CD4-positive, alpha-beta memory T cell (primary cell): ENCODE results near the gene AK2. TPM values are rescaled to one million over a fixed set of nuclear protein-coding genes. Genes with fewer than 3 reads are reported as not detected.

ENCODE experiments used
- CTCF ChIA-PET: fragments of 350-600 bp; sonication (Branson Sonifier 250); formaldehyde crosslinking; loops from one replicate; lab custom pipeline; 2021; ENCODE audit warnings: inconsistent platforms; ENCODE audit not compliant: partially characterized antibody; lab: Charles Lee
- POLR2A ChIA-PET: fragments of 350-600 bp; sonication (Branson Sonifier 250); formaldehyde crosslinking; loops from one replicate; lab custom pipeline; 2021; ENCODE audit not compliant: partially characterized antibody; lab: Charles Lee
- DNase-seq, 5 donors: peaks; one replicate each; pipeline versions ENCODE4 v3.0.0 to v3.0.0-alpha.2; 2020 to 2022; ENCODE audit warnings: mixed read lengths in 1 of 5
- H3K27ac ChIP-seq: one replicate; pipeline ENCODE4 v1.7.0; 2013; ENCODE audit warnings: low read depth, low read length
- H3K27me3 ChIP-seq: 2 replicates; pipeline ENCODE4 v1.7.0; 2013; ENCODE audit warnings: mild to moderate bottlenecking, low read length, moderate library complexity; ENCODE audit not compliant: insufficient read depth
- H3K36me3 ChIP-seq: 2 replicates; pipeline ENCODE4 v1.7.0; 2013; ENCODE audit warnings: mild to moderate bottlenecking, low read length, moderate library complexity; ENCODE audit not compliant: insufficient read depth
- H3K4me1 ChIP-seq: 2 replicates; pipeline ENCODE4 v1.7.0; 2013; ENCODE audit warnings: mild to moderate bottlenecking, low read length, moderate library complexity; ENCODE audit not compliant: insufficient read depth
- H3K4me3 ChIP-seq, 2 donors: one replicate each; pipeline ENCODE4 v1.7.0; 2013; ENCODE audit warnings: low read length in 2 of 2, mild to moderate bottlenecking in 1 of 2
- H3K9me3 ChIP-seq, 2 donors: one replicate each; pipeline ENCODE4 v1.7.0; 2013; ENCODE audit warnings: low read length in 2 of 2, control low read depth in 1 of 2; ENCODE audit not compliant: control insufficient read depth in 1 of 2
- H3K27ac Mint-ChIP-seq, 7 donors: one replicate each; pipeline ENCODE4 v1.8.0; 2020 to 2021; ENCODE audit warnings: mixed read lengths in 7 of 7, mild to moderate bottlenecking in 6 of 7, inconsistent platforms in 3 of 7, moderate library complexity in 3 of 7
- H3K27me3 Mint-ChIP-seq, 2 donors: one replicate each; pipeline ENCODE4 v1.8.0; 2020 to 2021; ENCODE audit warnings: mixed read lengths in 2 of 2
- H3K36me3 Mint-ChIP-seq, 2 donors: one replicate each; pipeline ENCODE4 v1.8.0; 2020 to 2021; ENCODE audit warnings: mixed read lengths in 2 of 2, inconsistent platforms in 1 of 2, mild to moderate bottlenecking in 1 of 2
- H3K4me1 Mint-ChIP-seq, 4 donors: one replicate each; pipeline ENCODE4 v1.8.0; 2020 to 2021; ENCODE audit warnings: mixed read lengths in 4 of 4, mild to moderate bottlenecking in 1 of 4
- H3K4me3 Mint-ChIP-seq, 8 donors: one replicate each; pipeline ENCODE4 v1.8.0; 2020 to 2021; ENCODE audit warnings: mixed read lengths in 8 of 8, mild to moderate bottlenecking in 7 of 8, moderate library complexity in 6 of 8, inconsistent platforms in 3 of 8
- H3K9me3 Mint-ChIP-seq, 8 donors: one replicate each; pipeline ENCODE4 v1.8.0; 2020 to 2021; ENCODE audit warnings: mixed read lengths in 8 of 8, mild to moderate bottlenecking in 5 of 8, inconsistent platforms in 3 of 8, moderate library complexity in 1 of 8
- intact Hi-C: fragments of 100-400 bp; cut with micrococcal nuclease; formaldehyde crosslinking; loops from one replicate; pipeline ENCODE4 v1.15.1; 2023
- polyA plus RNA-seq, 2 donors: library from polyadenylated mRNA; unstranded; fragments of 300-500 nt; fragmentation: Illumina TruSeq; gene quantifications; one replicate each; pipeline ENCODE4 v1.2.3, GENCODE V29; 2021
- total RNA-seq, 2 experiments: library from RNA; stranded (reverse); gene quantifications; one replicate each; pipeline ENCODE4 v1.2.3, GENCODE V29; 2021

The AK2 gene
- total and polyA plus RNA-seq, 4 experiments from 2014 or later, result 88.5 to 148 (median 102) TPM

DNA sequence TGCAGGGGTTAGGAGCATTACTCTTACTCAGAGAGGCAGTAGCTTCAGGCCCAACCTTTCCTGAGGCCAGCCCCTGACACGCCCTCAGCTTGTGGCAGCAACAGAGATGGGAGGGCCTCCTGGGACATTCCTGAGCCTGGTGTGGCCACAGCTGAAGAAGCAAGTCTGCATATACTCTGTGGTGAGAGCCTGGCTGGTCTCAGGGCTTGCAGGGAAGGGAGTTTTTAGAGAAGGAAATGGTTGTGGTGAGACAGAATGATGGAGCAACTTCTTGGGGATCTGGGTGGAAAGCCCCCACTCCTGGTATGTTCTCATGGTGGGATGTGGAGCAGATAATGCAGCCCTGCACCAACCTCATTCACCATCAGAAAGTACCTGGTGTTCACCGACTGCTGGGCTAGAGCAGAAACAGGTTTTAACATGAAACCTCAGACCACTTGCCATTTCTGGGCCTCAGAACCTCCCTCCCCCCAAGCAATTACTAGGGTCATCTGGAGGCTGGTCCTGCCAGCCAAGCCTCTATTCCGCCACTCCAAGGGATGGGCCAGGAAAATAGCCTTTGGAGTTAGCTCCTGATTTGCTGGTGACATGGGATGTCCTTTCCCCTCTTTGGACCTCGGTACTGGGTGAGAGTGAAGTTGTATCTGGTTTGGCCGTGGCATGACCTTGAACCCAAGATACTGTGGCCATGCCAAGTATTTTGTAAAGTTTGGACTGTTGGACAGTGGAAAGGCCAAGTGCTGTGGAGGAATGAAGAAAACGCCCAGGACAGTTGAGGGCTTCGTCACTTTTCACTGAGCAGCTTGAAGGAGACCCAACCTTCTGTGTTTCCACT lies 44.0 kb downstream of the AK2 start:
- H3K4me3 Mint-ChIP-seq, result peak overlapping the region in 2 of 8 donors; percentile 24 to 35
- DNase-seq, result peak; percentile 18 to 86 (median 36)
- H3K36me3 Mint-ChIP-seq, result no peaks in the 10 kb centered on the region
- Histone ChIP-seq H3K27ac (peak overlapping the region; percentile 40), H3K4me1 (peaks cover 35% of the 10 kb centered on the region), H3K36me3 (no peaks in the 10 kb centered on the region), H3K27me3 (no peaks in the 10 kb centered on the region), H3K9me3 (no peaks in the 10 kb centered on the region), H3K4me3 (no peak overlapping the region)
- no peaks in the 10 kb centered on the region for H3K9me3 Mint-ChIP-seq
- H3K27ac Mint-ChIP-seq, result peak overlapping the region; percentile 47 to 95 (median 83)
- ChIA-PET POLR2A (interaction anchor here (0.6 to 3.7 kb wide), 4 partner anchors 8 to 28 kb away, joined by 3 to 18 read pairs (median 9); partner anchors contain the start of gene RNF19B), CTCF (interaction anchor here (0.9 to 1.2 kb wide), 2 partner anchors 14 to 102 kb away, joined by 3 read pairs; no protein-coding TSS in a partner anchor)
- H3K4me1 Mint-ChIP-seq, result peaks cover 19 to 44% (median 35%) of the 10 kb centered on the region in 4 donors
- no peaks in the 10 kb centered on the region for H3K27me3 Mint-ChIP-seq
- intact Hi-C loops, result no loop called here

DNA sequence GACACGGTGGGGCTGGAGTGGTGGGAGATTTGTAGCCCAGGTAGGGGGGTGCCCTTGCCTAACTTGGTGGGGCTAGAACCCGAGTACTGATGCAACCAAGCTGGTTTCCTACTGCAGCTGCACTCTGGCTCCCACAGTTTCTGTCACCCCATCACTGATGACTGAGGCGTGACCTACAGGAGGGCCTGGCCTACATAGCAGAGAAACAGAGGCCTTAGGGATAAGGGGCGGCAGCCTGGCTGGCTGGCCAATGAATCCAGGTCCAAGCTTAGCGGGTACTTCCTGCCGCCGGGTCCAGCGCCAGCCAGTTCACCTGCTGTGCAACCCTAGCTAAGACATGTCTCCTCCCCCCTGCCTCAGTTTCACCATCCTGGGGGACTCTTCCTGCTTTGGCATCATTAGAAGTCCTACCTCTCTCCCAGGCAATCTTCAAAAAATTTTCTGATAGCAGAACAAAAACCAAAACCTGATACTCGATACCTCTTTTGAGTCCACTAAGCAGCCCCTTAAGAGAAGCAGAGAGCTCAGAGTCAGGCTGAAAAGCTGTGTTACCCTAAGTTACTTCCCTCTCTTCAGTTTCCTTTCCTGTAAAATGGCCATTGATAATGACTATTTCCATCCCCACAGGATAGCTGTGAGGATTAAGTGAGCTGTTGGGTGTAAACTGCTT lies 44.7 kb downstream of the AK2 start:
- peak overlapping the region; percentile 70 to 95 (median 83) for H3K27ac Mint-ChIP-seq
- ChIA-PET CTCF (interaction anchor here (0.9 to 1.2 kb wide), 2 partner anchors 15 to 103 kb away, joined by 3 read pairs; no protein-coding TSS in a partner anchor), POLR2A (interaction anchor here (0.6 to 3.7 kb wide), 3 partner anchors 8 to 28 kb away, joined by 3 to 18 read pairs (median 12); partner anchors contain the start of gene RNF19B)
- H3K4me3 Mint-ChIP-seq, result peak overlapping the region in 2 of 8 donors; percentile 24 to 35
- H3K36me3 Mint-ChIP-seq, result no peaks in the 10 kb centered on the region
- H3K27me3 ChIP-seq, result no peaks in the 10 kb centered on the region
- H3K4me3 ChIP-seq, result no peak overlapping the region
- H3K36me3 ChIP-seq, result no peaks in the 10 kb centered on the region
- peaks cover 18 to 38% (median 29%) of the 10 kb centered on the region in 4 donors for H3K4me1 Mint-ChIP-seq
- no peaks in the 10 kb centered on the region for H3K27me3 Mint-ChIP-seq
- H3K9me3 Mint-ChIP-seq, result no peaks in the 10 kb centered on the region
- H3K4me1 ChIP-seq, result peaks cover 32% of the 10 kb centered on the region
- H3K27ac ChIP-seq, result peak overlapping the region; percentile 40
- no peaks in the 10 kb centered on the region for H3K9me3 ChIP-seq
- intact Hi-C loops, result no loop called here
- DNase-seq, result no peak

DNA sequence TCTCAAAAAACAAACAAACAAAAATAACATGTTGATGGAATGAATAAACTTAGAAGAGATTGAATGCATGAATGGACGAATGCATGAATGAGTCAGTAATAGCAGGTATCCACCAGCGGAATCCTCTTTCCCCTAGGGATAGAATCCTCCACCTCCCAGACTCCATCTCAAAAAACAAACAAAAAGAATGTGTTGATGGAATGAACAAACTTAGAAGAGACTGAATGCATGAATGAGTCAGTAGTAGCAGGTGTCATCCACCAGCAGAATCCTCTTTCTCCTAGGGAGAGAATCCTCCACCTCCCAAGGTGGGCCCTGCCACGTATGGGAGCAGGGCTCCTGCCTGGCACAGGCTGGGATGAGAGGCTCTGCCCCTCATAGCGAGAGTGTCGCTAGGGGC lies 45.3 kb downstream of the AK2 start:
- peak overlapping the region in 6 of 7 donors; percentile 44 to 75 (median 64) for H3K27ac Mint-ChIP-seq
- intact Hi-C loops, result no loop called here

DNA sequence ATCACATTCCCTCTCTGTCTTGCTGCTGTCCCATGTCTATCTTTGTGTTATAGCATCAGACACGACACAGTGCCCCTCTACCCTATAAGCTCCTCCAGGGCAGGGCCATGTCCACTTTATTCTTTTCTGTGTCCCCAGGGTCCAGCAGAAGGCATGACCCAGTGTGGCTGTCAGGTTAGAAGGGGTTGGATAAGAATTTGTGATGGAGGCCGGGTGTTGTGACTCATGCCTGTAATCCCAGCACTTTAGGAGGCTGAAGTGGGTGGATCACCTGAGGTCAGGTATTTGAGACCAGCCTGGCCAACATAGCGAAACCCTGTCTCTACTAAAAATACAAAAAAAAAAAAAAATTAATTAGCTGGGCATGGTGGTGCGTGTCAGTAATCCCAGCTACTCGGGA lies 45.8 kb downstream of the AK2 start:
- Mint-ChIP-seq H3K27me3 (no peaks in the 10 kb centered on the region), H3K9me3 (no peaks in the 10 kb centered on the region), H3K4me1 (peaks cover 18 to 42% (median 29%) of the 10 kb centered on the region in 4 donors), H3K36me3 (no peaks in the 10 kb centered on the region), H3K4me3 (peak overlapping the region in 1 of 8 donors; percentile 29), H3K27ac (peak overlapping the region in 5 of 7 donors; percentile 47 to 68 (median 49))
- peaks cover 32% of the 10 kb centered on the region for H3K4me1 ChIP-seq
- DNase-seq, result no peak
- H3K36me3 ChIP-seq, result no peaks in the 10 kb centered on the region
- ChIA-PET POLR2A (interaction anchor here (0.7 to 3.7 kb wide), 2 partner anchors 10 to 27 kb away, joined by 3 to 18 read pairs; partner anchors contain the start of gene RNF19B), CTCF (no interaction called here)
- H3K4me3 ChIP-seq, result no peak overlapping the region
- intact Hi-C loops, result no loop called here
- H3K9me3 ChIP-seq, result no peaks in the 10 kb centered on the region
- no peaks in the 10 kb centered on the region for H3K27me3 ChIP-seq
- H3K27ac ChIP-seq, result no peak overlapping the region

More for the DNA sequence above, 45.3 kb downstream of the AK2 start:
- peaks cover 18 to 38% (median 29%) of the 10 kb centered on the region in 4 donors for H3K4me1 Mint-ChIP-seq
- no peaks in the 10 kb centered on the region for H3K36me3 Mint-ChIP-seq
- CTCF ChIA-PET, result interaction anchor here (1.2 kb wide), 1 partner anchor 103 kb away, joined by 3 read pairs; no protein-coding TSS in a partner anchor
- H3K9me3 Mint-ChIP-seq, result no peaks in the 10 kb centered on the region
- H3K4me3 ChIP-seq, result no peak overlapping the region
- no peaks in the 10 kb centered on the region for H3K9me3 ChIP-seq
- peak overlapping the region in 1 of 8 donors; percentile 29 for H3K4me3 Mint-ChIP-seq
- no peaks in the 10 kb centered on the region for H3K36me3 ChIP-seq
- no peak for DNase-seq
- H3K27me3 Mint-ChIP-seq, result no peaks in the 10 kb centered on the region
- H3K27me3 ChIP-seq, result no peaks in the 10 kb centered on the region
- peak overlapping the region; percentile 40 for H3K27ac ChIP-seq
- POLR2A ChIA-PET, result interaction anchor here (0.7 to 3.7 kb wide), 3 partner anchors 10 to 27 kb away, joined by 3 to 18 read pairs (median 12); partner anchors contain the start of gene RNF19B
- peaks cover 32% of the 10 kb centered on the region for H3K4me1 ChIP-seq

DNA sequence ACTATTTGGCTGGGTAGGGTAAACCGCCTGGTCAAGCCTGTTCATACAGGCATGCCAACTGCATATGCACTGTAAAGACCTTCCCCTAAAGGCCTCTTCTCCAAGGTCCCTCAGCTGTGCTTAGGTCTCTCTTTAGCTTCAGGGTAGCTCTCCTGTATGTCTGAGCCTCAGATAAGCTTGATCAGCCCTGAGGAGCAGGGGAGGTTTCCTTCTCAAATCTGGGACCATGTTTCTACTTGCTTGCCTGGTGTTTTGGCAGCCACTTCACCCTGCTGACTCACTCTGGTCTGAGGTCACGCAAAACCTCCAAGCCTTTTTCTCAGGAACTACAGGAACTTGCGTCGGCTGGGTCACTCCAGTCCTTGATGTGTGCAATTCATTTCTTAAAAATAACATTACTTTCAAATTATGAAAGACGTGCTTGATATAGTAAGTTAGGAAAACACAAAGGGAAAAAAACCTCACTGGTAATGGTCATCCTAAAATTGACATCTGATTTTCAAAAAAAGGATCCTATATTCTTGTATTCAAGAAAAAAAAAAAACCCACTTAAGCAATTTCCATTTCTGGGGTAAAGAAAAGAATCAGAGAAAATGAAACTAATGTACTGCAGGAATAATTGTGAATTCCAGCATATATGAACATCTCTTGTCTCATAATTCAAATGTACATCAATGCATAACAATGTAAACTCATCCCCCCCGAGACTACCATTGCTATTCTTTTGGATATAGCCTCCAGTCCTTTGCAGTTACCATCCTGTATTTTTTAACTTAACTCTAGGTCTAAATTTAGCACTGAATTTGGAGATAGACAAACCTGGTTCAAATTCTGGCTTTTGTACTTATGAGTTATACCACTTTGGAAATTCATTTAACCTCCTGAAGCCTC lies 47.3 kb downstream of the AK2 start:
- ChIA-PET POLR2A (interaction anchor here (6.6 kb wide), 1 partner anchor 24 kb away, joined by 60 read pairs; the partner anchor contains the start of gene RNF19B), CTCF (interaction anchor here (0.7 kb wide), 1 partner anchor 11 kb away, joined by 3 read pairs; no protein-coding TSS in a partner anchor)
- Histone ChIP-seq H3K27me3 (no peaks in the 10 kb centered on the region), H3K27ac (no peak overlapping the region), H3K36me3 (no peaks in the 10 kb centered on the region), H3K4me1 (peaks cover 41% of the 10 kb centered on the region), H3K4me3 (no peak overlapping the region), H3K9me3 (no peaks in the 10 kb centered on the region)
- Mint-ChIP-seq H3K4me3 (peak overlapping the region in 2 of 8 donors; percentile 10 to 27), H3K27me3 (no peaks in the 10 kb centered on the region), H3K9me3 (no peaks in the 10 kb centered on the region), H3K27ac (peak overlapping the region; percentile 70 to 88 (median 76)), H3K36me3 (no peaks in the 10 kb centered on the region), H3K4me1 (peaks cover 26 to 49% (median 35%) of the 10 kb centered on the region in 4 donors)
- intact Hi-C loops, result no loop called here
- DNase-seq, result no peak

DNA sequence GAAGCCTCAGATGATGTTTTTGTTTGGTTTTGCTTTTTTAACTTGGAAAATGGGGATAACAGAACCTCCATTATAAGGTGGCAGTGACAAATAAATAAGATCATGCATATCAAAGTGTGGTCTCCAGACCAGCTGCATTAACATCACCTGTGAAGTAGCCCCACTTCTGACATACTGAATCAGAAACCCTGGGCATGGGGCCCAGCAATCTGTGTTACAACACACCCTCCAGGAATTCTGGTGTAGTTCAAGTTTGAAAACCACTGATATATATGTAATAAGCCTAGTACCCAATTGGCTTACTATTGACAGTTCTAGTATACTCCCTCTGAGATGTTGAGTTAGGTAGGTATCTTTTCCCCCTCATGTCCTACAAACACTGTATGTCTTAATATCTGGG lies 48.0 kb downstream of the AK2 start:
- Histone ChIP-seq H3K4me3 (no peak overlapping the region), H3K4me1 (peaks cover 47% of the 10 kb centered on the region), H3K27me3 (no peaks in the 10 kb centered on the region), H3K27ac (no peak overlapping the region), H3K9me3 (no peaks in the 10 kb centered on the region), H3K36me3 (no peaks in the 10 kb centered on the region)
- no peaks in the 10 kb centered on the region for H3K27me3 Mint-ChIP-seq
- H3K4me3 Mint-ChIP-seq, result no peak overlapping the region
- DNase-seq, result no peak
- no peaks in the 10 kb centered on the region for H3K36me3 Mint-ChIP-seq
- H3K27ac Mint-ChIP-seq, result peak overlapping the region in 6 of 7 donors; percentile 70 to 88 (median 74)
- intact Hi-C loops, result no loop called here
- CTCF ChIA-PET, result no interaction called here
- POLR2A ChIA-PET, result interaction anchor here (1.0 to 6.6 kb wide), 2 partner anchors 9 to 24 kb away, joined by 4 to 60 read pairs; partner anchors contain the start of gene RNF19B
- no peaks in the 10 kb centered on the region for H3K9me3 Mint-ChIP-seq
- H3K4me1 Mint-ChIP-seq, result peaks cover 32 to 56% (median 42%) of the 10 kb centered on the region in 4 donors
